PC-9 (cell line): ENCODE data around the gene RIMS3. TPM values are rescaled to one million over a fixed set of nuclear protein-coding genes. Genes with fewer than 3 reads are reported as not detected.
A peak's percentile ranks its signal among the peaks of the same experiment; 100 is the strongest.

Experiments used
- BruUV-seq: library from RNA; stranded (reverse); fragments of 400-500 nt; replicated peaks from 2 replicates; lab custom pipeline; 2021; lab: Mats Ljungman, UMichigan
- CTCF ChIA-PET: fragments of 300-600 bp; sonication (Branson Sonifier 250); formaldehyde crosslinking; loops from one replicate; lab custom pipeline; 2022; ENCODE audit warnings: antibody characterized with exemption; lab: Charles Lee
- POLR2A ChIA-PET: fragments of 300-600 bp; sonication (Branson Sonifier 250); formaldehyde crosslinking; loops from one replicate; lab custom pipeline; 2022; ENCODE audit warnings: antibody characterized with exemption; ENCODE audit not compliant: unreplicated experiment; lab: Charles Lee
- DNase-seq, 2 experiments: peaks; one replicate each; pipeline versions ENCODE4 v3.0.0 to v3.0.0-alpha.2; 2015 to 2022; ENCODE audit warnings: mixed read lengths in 1 of 2
- H2AFZ ChIP-seq: fragments of 200-600 bp; sonication (generic); 2 replicates; pipeline ENCODE4 v1.8.1; 2017; ENCODE audit warnings: antibody characterized with exemption
- H3F3A ChIP-seq: fragments of 200-600 bp; sonication (generic); 2 replicates; pipeline ENCODE4 v1.8.1; 2017; ENCODE audit warnings: antibody characterized with exemption, mild to moderate bottlenecking, low read depth; ENCODE audit not compliant: insufficient read depth
- H3K27ac ChIP-seq: fragments of 200-600 bp; sonication (generic); 2 replicates; pipeline ENCODE4 v1.6.1; 2016; ENCODE audit warnings: mixed run types
- H3K27me3 ChIP-seq: fragments of 200-600 bp; sonication (generic); 2 replicates; pipeline ENCODE4 v1.6.1; 2016; ENCODE audit warnings: low read depth, mixed run types; ENCODE audit not compliant: insufficient read depth
- H3K36me3 ChIP-seq: fragments of 200-600 bp; sonication (generic); 2 replicates; pipeline ENCODE4 v1.6.1; 2016; ENCODE audit warnings: low read depth, mixed run types
- H3K4me1 ChIP-seq: fragments of 200-600 bp; sonication (generic); replicated peaks from 2 replicates; pipeline ENCODE4 v1.6.1; 2016; ENCODE audit warnings: mixed run types; ENCODE audit not compliant: insufficient read depth
- H3K4me2 ChIP-seq: fragments of 200-600 bp; sonication (generic); 2 replicates; pipeline ENCODE4 v1.6.1; 2017; ENCODE audit warnings: mixed run types
- H3K4me3 ChIP-seq: fragments of 200-600 bp; sonication (generic); 2 replicates; pipeline ENCODE4 v1.6.1; 2016; ENCODE audit warnings: mixed run types
- H3K79me2 ChIP-seq: fragments of 200-600 bp; sonication (generic); 2 replicates; pipeline ENCODE4 v1.6.1; 2017; ENCODE audit warnings: low read depth, mixed run types
- H3K9me2 ChIP-seq: fragments of 200-600 bp; sonication (generic); 2 replicates; pipeline ENCODE4 v1.8.1; 2017; ENCODE audit warnings: mild to moderate bottlenecking; ENCODE audit not compliant: insufficient read depth
- H3K9me3 ChIP-seq: fragments of 200-600 bp; sonication (generic); 2 replicates; pipeline ENCODE4 v1.8.1; 2016; ENCODE audit warnings: low read depth; ENCODE audit not compliant: insufficient read depth
- H4K20me1 ChIP-seq: fragments of 200-600 bp; sonication (generic); 2 replicates; pipeline ENCODE4 v1.8.1; 2017; ENCODE audit not compliant: insufficient read depth
- CTCF ChIP-seq: fragments of 200-600 bp; sonication (generic); conservative IDR thresholded peaks from 2 replicates; pipeline ENCODE4 v1.6.1; 2017; ENCODE audit warnings: mixed run types, antibody characterized with exemption, mild to moderate bottlenecking, moderate library complexity
- EZH2 ChIP-seq: fragments of 200-600 bp; sonication (generic); IDR thresholded peaks from 2 replicates; pipeline ENCODE4 v1.8.0; 2017; ENCODE audit warnings: antibody characterized with exemption, low read depth
- intact Hi-C: fragments of 100-400 bp; cut with micrococcal nuclease; formaldehyde crosslinking; loops from one replicate; pipeline ENCODE4 v1.10.0; 2022; ENCODE audit not compliant: unreplicated experiment
- total RNA-seq: library from RNA; stranded (reverse); gene quantifications from 2 replicates; pipeline ENCODE4 v1.2.3, GENCODE V29; 2021

The RIMS3 gene
- total RNA-seq, 1 experiment from 2014 or later, result 12.9 TPM

GRCh38 chr1:40627987-40628902 lies 37.2 kb downstream of the RIMS3 start:
- DNase-seq, result peak in 1 of 2 experiments; percentile 65
- no TSS peak for BruUV-seq
- no peaks in the 10 kb centered on the region for H3K9me2 ChIP-seq
- H2AFZ ChIP-seq, result no peak overlapping the region
- no peaks in the 10 kb centered on the region for H4K20me1 ChIP-seq
- no peak overlapping the region for H3K4me2 ChIP-seq
- H3K27ac ChIP-seq, result no peak overlapping the region
- CTCF ChIA-PET, result no interaction called here
- TF ChIP-seq CTCF, result no peak
- TF ChIP-seq EZH2, result no peak
- no peaks in the 10 kb centered on the region for H3K36me3 ChIP-seq
- no peaks in the 10 kb centered on the region for H3K9me3 ChIP-seq
- intact Hi-C loops, result no loop called here
- H3F3A ChIP-seq, result peaks cover 4% of the 10 kb centered on the region; the same call in 1 of the 2 replicates
- POLR2A ChIA-PET, result interaction anchor here (0.5 kb wide), 1 partner anchor 19 kb away, joined by 3 read pairs; no protein-coding TSS in a partner anchor
- H3K27me3 ChIP-seq, result no peaks in the 10 kb centered on the region; the same call in 1 of the 2 replicates
- no peaks in the 10 kb centered on the region for H3K79me2 ChIP-seq
- peaks cover 17% of the 10 kb centered on the region; the same call in 1 of the 2 replicates for H3K4me1 ChIP-seq
- H3K4me3 ChIP-seq, result no peak overlapping the region

GRCh38 chr1:40626383-40626770 lies 39.1 kb downstream of the RIMS3 start:
- Histone ChIP-seq H4K20me1 (no peaks in the 10 kb centered on the region), H3K4me2 (no peak overlapping the region), H3K9me3 (no peaks in the 10 kb centered on the region), H3K79me2 (no peaks in the 10 kb centered on the region), H3K36me3 (no peaks in the 10 kb centered on the region), H3K4me1 (peaks cover 17% of the 10 kb centered on the region; the same call in 1 of the 2 replicates), H3K27me3 (no peaks in the 10 kb centered on the region; the same call in 1 of the 2 replicates), H3K9me2 (no peaks in the 10 kb centered on the region), H3K27ac (no peak overlapping the region), H3K4me3 (no peak overlapping the region), H3F3A (peaks cover 4% of the 10 kb centered on the region; the same call in 1 of the 2 replicates), H2AFZ (no peak overlapping the region)
- CTCF ChIA-PET, result no interaction called here
- TF ChIP-seq CTCF, result no peak
- TF ChIP-seq EZH2, result no peak
- POLR2A ChIA-PET, result no interaction called here
- intact Hi-C loops, result no loop called here
- BruUV-seq, result no TSS peak
- DNase-seq, result no peak

- H3K36me3 ChIP-seq, result no peaks in the 10 kb centered on the region
- H3K9me2 ChIP-seq, result no peaks in the 10 kb centered on the region
- no peak overlapping the region for H3K4me2 ChIP-seq
- H4K20me1 ChIP-seq, result no peaks in the 10 kb centered on the region
- H3K27ac ChIP-seq, result no peak overlapping the region
- CTCF ChIA-PET, result interaction anchor here (0.5 to 1.0 kb wide), 5 partner anchors 34 to 373 kb away, joined by 3 to 9 read pairs (median 4); no protein-coding TSS in a partner anchor
- DNase-seq, result no peak
- no TSS peak for BruUV-seq
- intact Hi-C loops, result loop anchor here (2.0 kb wide), 1 partner anchor 43 kb away; no protein-coding TSS in a partner anchor
- peaks cover 4% of the 10 kb centered on the region; the same call in 1 of the 2 replicates for H3F3A ChIP-seq
- no peak overlapping the region for H2AFZ ChIP-seq
- POLR2A ChIA-PET, result no interaction called here
- no peak overlapping the region for H3K4me3 ChIP-seq
- peaks cover 5% of the 10 kb centered on the region; the same call in 1 of the 2 replicates for H3K27me3 ChIP-seq
- H3K79me2 ChIP-seq, result no peaks in the 10 kb centered on the region
- TF ChIP-seq CTCF (no peak), EZH2 (no peak)
- H3K4me1 ChIP-seq, result peaks cover 17% of the 10 kb centered on the region; the same call in 1 of the 2 replicates
- H3K9me3 ChIP-seq, result no peaks in the 10 kb centered on the region
Measured at GRCh38 chr1:40625476-40626382, 39.8 kb downstream of the RIMS3 start.
